K562 (cell line): ENCODE measurements around the gene MPIG6B. TPM values are rescaled to one million over a fixed set of nuclear protein-coding genes. Genes with fewer than 3 reads are reported as not detected.

ENCODE experiments used
- CREM ChIP-seq: IDR thresholded peaks from 2 replicates; pipeline ENCODE4 v1.6.1; 2014; ENCODE audit warnings: antibody characterized with exemption, low read depth
- EGR1 ChIP-seq: fragments of 450-650 bp; conservative IDR thresholded peaks from 2 replicates; pipeline ENCODE4 v1.6.1; 2017; ENCODE audit warnings: mild to moderate bottlenecking
- EHMT2 ChIP-seq: fragments of 450-650 bp; IDR thresholded peaks from 2 replicates; pipeline ENCODE4 v1.6.1; 2018; ENCODE audit warnings: antibody characterized with exemption
- HDAC1 ChIP-seq, 2 experiments: fragments of 450-650 bp; IDR thresholded peaks; 2 replicates each; pipeline ENCODE4 v1.6.1; 2016 to 2017; ENCODE audit warnings: inconsistent platforms in 1 of 2, mild to moderate bottlenecking in 1 of 2, moderate library complexity in 1 of 2
- HNRNPUL1 ChIP-seq: fragments of 200-400 bp; formaldehyde crosslinking; IDR thresholded peaks from 2 replicates; pipeline ENCODE4 v1.6.1; 2017; ENCODE audit warnings: low read length
- LEF1 ChIP-seq: fragments of 450-650 bp; IDR thresholded peaks from 2 replicates; pipeline ENCODE4 v1.6.1; 2016; ENCODE audit warnings: mild to moderate bottlenecking
- MED1 ChIP-seq: sonication (generic); formaldehyde crosslinking; IDR thresholded peaks from 2 replicates; pipeline ENCODE4 v1.8.1; 2023; ENCODE audit warnings: missing genetic modification reagents, borderline replicate concordance
- MYNN ChIP-seq, 2 experiments: sonication (generic); formaldehyde crosslinking in 1 of 2; IDR thresholded peaks; 2 replicates each; pipeline versions ENCODE4 v1.5.0 to v1.6.1; 2016 to 2020; ENCODE audit warnings: antibody characterized with exemption in 1 of 2, missing genetic modification reagents in 1 of 2
- NR4A1 ChIP-seq, 2 experiments: fragments of 250-450 bp in 1 of 2; fragments of 450-650 bp in 1 of 2; sonication (Bioruptor Pico) in 1 of 2; IDR thresholded peaks; 2 replicates each; pipeline versions ENCODE4 v1.4.0 to v1.6.1; 2016 to 2020; ENCODE audit warnings: mild to moderate bottlenecking in 2 of 2, missing compliant biosample characterization in 1 of 2, missing genetic modification characterization in 1 of 2, moderate library complexity in 1 of 2
- PHF20 ChIP-seq: fragments of 450-650 bp; IDR thresholded peaks from 2 replicates; pipeline ENCODE4 v1.6.1; 2018; ENCODE audit not compliant: partially characterized antibody
- SPI1 ChIP-seq: IDR thresholded peaks from 2 replicates; pipeline ENCODE4 v1.6.1; 2011; ENCODE audit warnings: low read depth, low read length, control low read depth, borderline replicate concordance
- XRCC3 ChIP-seq: fragments of 450-650 bp; IDR thresholded peaks from 2 replicates; pipeline ENCODE4 v1.6.1; 2017; ENCODE audit warnings: mild to moderate bottlenecking, moderate library complexity
- ZC3H11A ChIP-seq: IDR thresholded peaks from 2 replicates; pipeline ENCODE4 v1.6.1; 2012; ENCODE audit warnings: low read depth, low read length, improper control_type of control experiment
- ZFX ChIP-seq: sonication (generic); formaldehyde crosslinking; IDR thresholded peaks from 2 replicates; pipeline ENCODE4 v1.8.0; 2022; ENCODE audit warnings: mild to moderate bottlenecking, missing genetic modification reagents, moderate library complexity
- ZKSCAN1 ChIP-seq: fragments of 150-350 bp; IDR thresholded peaks from 2 replicates; pipeline ENCODE4 v1.6.1; 2016; ENCODE audit warnings: low read depth, low read length
- ZNF589 ChIP-seq: fragments of 200-800 bp; sonication (Bioruptor generic); IDR thresholded peaks from 2 replicates; pipeline ENCODE4 v1.6.1; 2016; ENCODE audit warnings: low read depth, missing genetic modification characterization, missing compliant biosample characterization
- ZNF830 ChIP-seq: fragments of 250-450 bp; sonication (Bioruptor Pico); IDR thresholded peaks from 2 replicates; pipeline ENCODE4 v1.5.0; 2021; ENCODE audit warnings: mild to moderate bottlenecking
- polyA plus RNA-seq, 8 experiments: library from polyadenylated mRNA; depleted of rRNA in 4 of 8; stranded (reverse) in 5 of 8; unstranded in 3 of 8; fragments of >200 nt; fragmentation: Nextera tagmentation in 2 of 8; fragmentation: Illumina TruSeq in 1 of 8; extraction: Ambion mirVana in 2 of 8; extraction: Trizol in 1 of 8; gene quantifications; 2 replicates each; pipeline versions ENCODE4 v1.2.1 to v1.2.3, GENCODE V29; 2011 to 2014; ENCODE audit warnings: inconsistent platforms in 1 of 8, missing spikeins in 1 of 8
- total RNA-seq, 7 experiments: library from RNA; depleted of rRNA in 6 of 7; stranded (reverse); fragments of >200 nt in 6 of 7; fragmentation: Illumina TruSeq in 2 of 7; extraction: Trizol in 2 of 7; gene quantifications; 2 replicates each; pipeline versions ENCODE4 v1.2.1 to v1.2.3, GENCODE V29; 2011 to 2021; ENCODE audit warnings: low replicate concordance in 1 of 7
- TF ChIP-seq, protein P1 (sequence below): fragments of 450-650 bp; formaldehyde crosslinking; conservative IDR thresholded peaks from 2 replicates; pipeline ENCODE4 v1.4.0; 2022; ENCODE audit warnings: mild to moderate bottlenecking, missing genetic modification characterization
- TF ChIP-seq, protein P2 (sequence below), 2 experiments: fragments of 450-650 bp; IDR thresholded peaks; 2 replicates each; pipeline ENCODE4 v1.6.1; 2018; ENCODE audit warnings: mild to moderate bottlenecking in 2 of 2, low read depth in 1 of 2; ENCODE audit not compliant: partially characterized antibody in 2 of 2
- TF ChIP-seq, protein P3 (sequence below): IDR thresholded peaks from 3 replicates; pipeline ENCODE4 v1.6.1; 2011; ENCODE audit warnings: borderline replicate concordance, mild to moderate bottlenecking, moderate library complexity; ENCODE audit not compliant: insufficient read length; ENCODE audit errors: extremely low read depth

The MPIG6B gene
- total and polyA plus RNA-seq, 9 of the 15 experiments (the other 6 are each of a cell fraction or from before 2014, with no cell fraction given) = 0.11 to 1.2 (median 0.28) TPM; not detected in 1

DNA sequence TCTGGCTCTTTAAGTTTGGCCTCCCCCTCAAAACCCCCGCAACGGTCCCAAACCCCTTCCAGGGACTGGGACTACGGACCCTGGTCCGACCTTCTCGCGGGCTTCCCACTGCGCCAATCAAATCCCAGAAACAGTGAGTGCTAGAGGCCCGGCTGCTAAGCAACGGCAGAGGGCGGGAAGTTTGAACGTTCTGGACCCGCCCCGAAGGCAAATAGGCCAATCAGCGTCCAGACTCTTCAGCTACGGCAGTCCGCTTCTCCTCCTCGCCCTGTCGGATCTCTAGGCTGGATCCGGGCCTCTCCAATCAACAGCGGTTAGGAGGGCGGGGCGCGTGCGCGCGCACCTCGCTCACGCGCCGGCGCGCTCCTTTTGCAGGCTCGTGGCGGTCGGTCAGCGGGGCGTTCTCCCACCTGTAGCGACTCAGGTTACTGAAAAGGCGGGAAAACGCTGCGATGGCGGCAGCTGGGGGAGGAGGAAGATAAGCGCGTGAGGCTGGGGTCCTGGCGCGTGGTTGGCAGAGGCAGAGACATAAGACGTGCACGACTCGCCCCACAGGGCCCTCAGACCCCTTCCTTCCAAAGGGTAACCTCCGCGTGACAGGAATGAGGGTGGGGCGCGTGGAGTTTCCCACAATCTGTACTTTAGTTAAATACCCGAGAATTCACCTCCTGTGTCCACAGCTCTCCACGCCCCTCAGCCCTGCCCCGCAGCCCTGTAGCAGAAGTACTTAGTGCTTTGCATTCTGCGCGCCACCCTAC lies 16.6 kb downstream of the MPIG6B start, which contains the start of gene MSH5 (continued):
- TF ChIP-seq, protein P1, sequence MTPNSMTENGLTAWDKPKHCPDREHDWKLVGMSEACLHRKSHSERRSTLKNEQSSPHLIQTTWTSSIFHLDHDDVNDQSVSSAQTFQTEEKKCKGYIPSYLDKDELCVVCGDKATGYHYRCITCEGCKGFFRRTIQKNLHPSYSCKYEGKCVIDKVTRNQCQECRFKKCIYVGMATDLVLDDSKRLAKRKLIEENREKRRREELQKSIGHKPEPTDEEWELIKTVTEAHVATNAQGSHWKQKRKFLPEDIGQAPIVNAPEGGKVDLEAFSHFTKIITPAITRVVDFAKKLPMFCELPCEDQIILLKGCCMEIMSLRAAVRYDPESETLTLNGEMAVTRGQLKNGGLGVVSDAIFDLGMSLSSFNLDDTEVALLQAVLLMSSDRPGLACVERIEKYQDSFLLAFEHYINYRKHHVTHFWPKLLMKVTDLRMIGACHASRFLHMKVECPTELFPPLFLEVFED (CRISPR knock-in tag) = peak; percentile 64; the same call in 1 of the 2 replicates
- TF ChIP-seq ZC3H11A (peak; percentile 77; the same call in 1 of the 2 replicates), ZFX (CRISPR knock-in tag) (no peak), CREM (no peak), PHF20 (no peak), EGR1 (no peak), MED1 (no peak), NR4A1 (CRISPR knock-in tag; IDR thresholded peaks at IDR 0.05) (peak; percentile 88), NR4A1 (tag; IDR thresholded peaks at IDR 0.05) (peak; percentile 63), SPI1 (peak; percentile 11; the same call in 1 of the 2 replicates), LEF1 (no peak), XRCC3 (no peak), EHMT2 (no peak), MYNN (IDR thresholded peaks at IDR 0.05) (no peak), MYNN (CRISPR knock-in tag; IDR thresholded peaks at IDR 0.05) (no peak), HDAC1 (IDR thresholded peaks at IDR 0.05) (peak in 1 of 2 experiments; percentile 98; a peak in 2 of 4 replicates), HNRNPUL1 (no peak), ZNF589 (CRISPR knock-in tag) (no peak), ZNF830 (CRISPR knock-in tag) (peak; percentile 93; the same call in 1 of the 2 replicates), ZKSCAN1 (no peak)
- TF ChIP-seq, protein P2, sequence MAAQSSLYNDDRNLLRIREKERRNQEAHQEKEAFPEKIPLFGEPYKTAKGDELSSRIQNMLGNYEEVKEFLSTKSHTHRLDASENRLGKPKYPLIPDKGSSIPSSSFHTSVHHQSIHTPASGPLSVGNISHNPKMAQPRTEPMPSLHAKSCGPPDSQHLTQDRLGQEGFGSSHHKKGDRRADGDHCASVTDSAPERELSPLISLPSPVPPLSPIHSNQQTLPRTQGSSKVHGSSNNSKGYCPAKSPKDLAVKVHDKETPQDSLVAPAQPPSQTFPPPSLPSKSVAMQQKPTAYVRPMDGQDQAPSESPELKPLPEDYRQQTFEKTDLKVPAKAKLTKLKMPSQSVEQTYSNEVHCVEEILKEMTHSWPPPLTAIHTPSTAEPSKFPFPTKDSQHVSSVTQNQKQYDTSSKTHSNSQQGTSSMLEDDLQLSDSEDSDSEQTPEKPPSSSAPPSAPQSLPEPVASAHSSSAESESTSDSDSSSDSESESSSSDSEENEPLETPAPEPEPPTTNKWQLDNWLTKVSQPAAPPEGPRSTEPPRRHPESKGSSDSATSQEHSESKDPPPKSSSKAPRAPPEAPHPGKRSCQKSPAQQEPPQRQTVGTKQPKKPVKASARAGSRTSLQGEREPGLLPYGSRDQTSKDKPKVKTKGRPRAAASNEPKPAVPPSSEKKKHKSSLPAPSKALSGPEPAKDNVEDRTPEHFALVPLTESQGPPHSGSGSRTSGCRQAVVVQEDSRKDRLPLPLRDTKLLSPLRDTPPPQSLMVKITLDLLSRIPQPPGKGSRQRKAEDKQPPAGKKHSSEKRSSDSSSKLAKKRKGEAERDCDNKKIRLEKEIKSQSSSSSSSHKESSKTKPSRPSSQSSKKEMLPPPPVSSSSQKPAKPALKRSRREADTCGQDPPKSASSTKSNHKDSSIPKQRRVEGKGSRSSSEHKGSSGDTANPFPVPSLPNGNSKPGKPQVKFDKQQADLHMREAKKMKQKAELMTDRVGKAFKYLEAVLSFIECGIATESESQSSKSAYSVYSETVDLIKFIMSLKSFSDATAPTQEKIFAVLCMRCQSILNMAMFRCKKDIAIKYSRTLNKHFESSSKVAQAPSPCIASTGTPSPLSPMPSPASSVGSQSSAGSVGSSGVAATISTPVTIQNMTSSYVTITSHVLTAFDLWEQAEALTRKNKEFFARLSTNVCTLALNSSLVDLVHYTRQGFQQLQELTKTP (IDR thresholded peaks at IDR 0.05; ENCODE audit: low read depth in 1 of 2, partially characterized antibody in 2 of 2) = peak in 1 of 2 experiments; percentile 58
- TF ChIP-seq, protein P3, sequence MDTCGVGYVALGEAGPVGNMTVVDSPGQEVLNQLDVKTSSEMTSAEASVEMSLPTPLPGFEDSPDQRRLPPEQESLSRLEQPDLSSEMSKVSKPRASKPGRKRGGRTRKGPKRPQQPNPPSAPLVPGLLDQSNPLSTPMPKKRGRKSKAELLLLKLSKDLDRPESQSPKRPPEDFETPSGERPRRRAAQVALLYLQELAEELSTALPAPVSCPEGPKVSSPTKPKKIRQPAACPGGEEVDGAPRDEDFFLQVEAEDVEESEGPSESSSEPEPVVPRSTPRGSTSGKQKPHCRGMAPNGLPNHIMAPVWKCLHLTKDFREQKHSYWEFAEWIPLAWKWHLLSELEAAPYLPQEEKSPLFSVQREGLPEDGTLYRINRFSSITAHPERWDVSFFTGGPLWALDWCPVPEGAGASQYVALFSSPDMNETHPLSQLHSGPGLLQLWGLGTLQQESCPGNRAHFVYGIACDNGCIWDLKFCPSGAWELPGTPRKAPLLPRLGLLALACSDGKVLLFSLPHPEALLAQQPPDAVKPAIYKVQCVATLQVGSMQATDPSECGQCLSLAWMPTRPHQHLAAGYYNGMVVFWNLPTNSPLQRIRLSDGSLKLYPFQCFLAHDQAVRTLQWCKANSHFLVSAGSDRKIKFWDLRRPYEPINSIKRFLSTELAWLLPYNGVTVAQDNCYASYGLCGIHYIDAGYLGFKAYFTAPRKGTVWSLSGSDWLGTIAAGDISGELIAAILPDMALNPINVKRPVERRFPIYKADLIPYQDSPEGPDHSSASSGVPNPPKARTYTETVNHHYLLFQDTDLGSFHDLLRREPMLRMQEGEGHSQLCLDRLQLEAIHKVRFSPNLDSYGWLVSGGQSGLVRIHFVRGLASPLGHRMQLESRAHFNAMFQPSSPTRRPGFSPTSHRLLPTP = no peak
